MV-4-11 (cell line): Measurements from ENCODE around the gene LGI2.

Source experiments
- DNase-seq: peaks from one replicate; lab custom pipeline; 2025; lab: John Stamatoyannopoulos, UW

Gene LGI2

GRCh38 chr4:24963277-24963676 is 67.5 kb downstream of the LGI2 start:
- DNase-seq, result no peak

DNA sequence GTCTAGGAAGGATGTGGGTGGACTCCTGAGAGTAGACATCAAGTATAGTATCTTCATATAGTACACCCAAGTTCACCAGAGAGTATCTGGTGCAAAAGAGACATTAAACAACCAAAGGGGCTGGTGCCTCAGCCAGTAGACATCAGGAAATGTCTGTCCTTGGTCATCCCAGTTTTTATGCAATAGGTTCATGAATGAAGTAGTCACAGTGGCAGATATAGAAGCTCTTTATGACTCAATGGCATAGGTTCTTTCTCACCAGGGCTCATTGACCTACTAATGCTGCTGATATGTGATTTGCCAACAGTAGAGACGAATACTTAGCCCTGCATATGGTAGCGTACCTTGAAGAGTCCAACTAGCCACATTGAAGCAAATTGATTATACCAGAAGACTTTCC is 72.9 kb downstream of the LGI2 start:
- no peak for DNase-seq

- DNase-seq, result no peak
Measured at GRCh38 chr4:24956763-24957162, 74.0 kb downstream of the LGI2 start.

- DNase-seq, result no peak
Measured at GRCh38 chr4:24956091-24956490, 74.7 kb downstream of the LGI2 start.

DNA sequence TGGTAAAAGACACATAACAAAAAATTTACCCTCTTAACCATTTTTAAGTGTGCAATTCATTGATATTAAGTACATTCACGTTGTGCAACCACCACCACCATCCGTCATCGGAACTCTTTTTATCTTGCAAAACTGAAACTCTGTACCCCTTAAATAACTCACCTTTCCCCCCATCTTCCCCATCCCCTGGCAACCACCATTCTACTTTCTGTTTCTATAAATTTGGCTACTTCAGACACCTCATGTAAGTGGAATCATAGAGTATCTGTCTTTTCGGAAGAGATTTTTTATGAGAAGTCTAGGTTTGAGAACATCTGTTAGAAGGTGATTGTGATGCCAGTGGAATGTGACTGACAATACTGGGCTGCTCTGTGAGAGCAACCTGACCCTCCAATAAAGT is 78.1 kb downstream of the LGI2 start:
- no peak for DNase-seq

DNA sequence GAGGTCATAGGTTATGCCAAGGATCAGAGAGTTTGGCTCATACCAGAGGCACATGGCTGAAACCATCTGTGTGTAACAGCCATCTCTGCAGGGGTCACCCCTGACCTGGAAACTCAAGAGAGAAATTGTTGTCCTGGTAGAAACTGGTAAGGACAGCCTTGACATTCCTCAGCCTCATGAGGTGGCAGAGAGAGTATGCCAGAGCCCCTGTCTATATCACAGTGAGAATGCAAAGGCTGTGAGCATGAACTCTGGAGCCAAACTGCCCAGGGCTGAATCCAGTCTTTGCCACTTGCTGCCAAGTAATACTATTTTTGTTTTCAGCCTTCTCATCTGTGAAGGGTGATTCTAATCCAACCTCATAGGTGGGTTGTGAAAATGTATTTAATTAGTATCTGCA is 80.8 kb downstream of the LGI2 start:
- DNase-seq, result no peak
